Ishikawa (cell line): ENCODE measurements around the gene ERC1.

Experiments
- CEBPB ChIP-seq: IDR thresholded peaks from 2 replicates; pipeline ENCODE4 v1.6.1; 2012
- CREB1 ChIP-seq: IDR thresholded peaks from 2 replicates; pipeline ENCODE4 v1.6.1; 2012; ENCODE audit warnings: low read depth
- EGR1 ChIP-seq: IDR thresholded peaks from 2 replicates; pipeline ENCODE4 v1.6.1; 2012
- EP300 ChIP-seq: IDR thresholded peaks from 2 replicates; pipeline ENCODE4 v1.6.1; 2012; ENCODE audit warnings: borderline replicate concordance
- FOXM1 ChIP-seq: IDR thresholded peaks from 2 replicates; pipeline ENCODE4 v1.6.1; 2012; ENCODE audit warnings: low read depth, borderline replicate concordance
- MAX ChIP-seq: IDR thresholded peaks from 2 replicates; pipeline ENCODE4 v1.6.1; 2012
- NFIC ChIP-seq: IDR thresholded peaks from 2 replicates; pipeline ENCODE4 v1.6.1; 2012
- RAD21 ChIP-seq: IDR thresholded peaks from 2 replicates; pipeline ENCODE4 v1.6.1; 2012; ENCODE audit warnings: low read depth
- REST ChIP-seq: IDR thresholded peaks from 2 replicates; pipeline ENCODE4 v1.6.1; 2012; ENCODE audit warnings: low read depth, mild to moderate bottlenecking
- TAF1 ChIP-seq: IDR thresholded peaks from 2 replicates; pipeline ENCODE4 v1.6.1; 2012; ENCODE audit warnings: low read depth, mild to moderate bottlenecking
- TCF12 ChIP-seq: IDR thresholded peaks from 2 replicates; pipeline ENCODE4 v1.6.1; 2012; ENCODE audit warnings: low read depth
- TEAD4 ChIP-seq: IDR thresholded peaks from 2 replicates; pipeline ENCODE4 v1.6.1; 2012
- USF1 ChIP-seq: IDR thresholded peaks from 2 replicates; pipeline ENCODE4 v1.6.1; 2012
- YY1 ChIP-seq: IDR thresholded peaks from 2 replicates; pipeline ENCODE4 v1.6.1; 2012; ENCODE audit warnings: low read depth
- ZBTB7A ChIP-seq: IDR thresholded peaks from 2 replicates; pipeline ENCODE4 v1.6.1; 2012; ENCODE audit warnings: low read depth

Gene ERC1

GRCh38 chr12:1510056-1510812, 519.2 kb downstream of the ERC1 start:
- TF ChIP-seq CEBPB (no peak), YY1 (no peak), CREB1 (no peak), EGR1 (no peak), MAX (no peak), EP300 (no peak), NFIC (no peak)

- TF ChIP-seq USF1 (no peak), NFIC (no peak), REST (no peak), RAD21 (no peak), TCF12 (no peak), FOXM1 (no peak), YY1 (no peak), MAX (no peak)
These were observed 524.0 kb downstream of the ERC1 start for GRCh38 chr12:1515010-1515409.

- no peak for TF ChIP-seq TEAD4
- TF ChIP-seq NFIC = no peak
- TF ChIP-seq TCF12 = no peak
- TF ChIP-seq MAX = no peak
- no peak for TF ChIP-seq CEBPB
- no peak for TF ChIP-seq RAD21
- TF ChIP-seq ZBTB7A = no peak
- TF ChIP-seq REST = no peak
- no peak for TF ChIP-seq FOXM1
- no peak for TF ChIP-seq YY1
- TF ChIP-seq USF1 = no peak
- no peak for TF ChIP-seq TAF1
- no peak for TF ChIP-seq EP300
- no peak for TF ChIP-seq CREB1
- no peak for TF ChIP-seq EGR1
These were observed 524.4 kb downstream of the ERC1 start for GRCh38 chr12:1515428-1515827.

GRCh38 chr12:1517007-1517406, 526.0 kb downstream of the ERC1 start:
- TF ChIP-seq ZBTB7A = 0 out of 2 replicates have a peak, but pooled peaks have one; percentile 61
- TF ChIP-seq MAX = no peak
- 0 out of 2 replicates have a peak, but pooled peaks have one; percentile 34 for TF ChIP-seq RAD21
- TF ChIP-seq CREB1 = no peak
- TF ChIP-seq FOXM1 = no peak
- TF ChIP-seq USF1 = no peak
- TF ChIP-seq EGR1 = no peak
- TF ChIP-seq NFIC = no peak
- no peak for TF ChIP-seq TCF12
- TF ChIP-seq TAF1 = no peak
- TF ChIP-seq REST = no peak
- TF ChIP-seq TEAD4 = no peak
- no peak for TF ChIP-seq CEBPB
